ENCODE results near the gene TFPT. TPM values are rescaled to one million over a fixed set of nuclear protein-coding genes. Genes with fewer than 3 reads are reported as not detected.
A peak's percentile ranks its signal among the peaks of the same experiment; 100 is the strongest.

The TFPT gene
- total RNA-seq, 1 donor from 2014 or later: 16.0 TPM

DNA sequence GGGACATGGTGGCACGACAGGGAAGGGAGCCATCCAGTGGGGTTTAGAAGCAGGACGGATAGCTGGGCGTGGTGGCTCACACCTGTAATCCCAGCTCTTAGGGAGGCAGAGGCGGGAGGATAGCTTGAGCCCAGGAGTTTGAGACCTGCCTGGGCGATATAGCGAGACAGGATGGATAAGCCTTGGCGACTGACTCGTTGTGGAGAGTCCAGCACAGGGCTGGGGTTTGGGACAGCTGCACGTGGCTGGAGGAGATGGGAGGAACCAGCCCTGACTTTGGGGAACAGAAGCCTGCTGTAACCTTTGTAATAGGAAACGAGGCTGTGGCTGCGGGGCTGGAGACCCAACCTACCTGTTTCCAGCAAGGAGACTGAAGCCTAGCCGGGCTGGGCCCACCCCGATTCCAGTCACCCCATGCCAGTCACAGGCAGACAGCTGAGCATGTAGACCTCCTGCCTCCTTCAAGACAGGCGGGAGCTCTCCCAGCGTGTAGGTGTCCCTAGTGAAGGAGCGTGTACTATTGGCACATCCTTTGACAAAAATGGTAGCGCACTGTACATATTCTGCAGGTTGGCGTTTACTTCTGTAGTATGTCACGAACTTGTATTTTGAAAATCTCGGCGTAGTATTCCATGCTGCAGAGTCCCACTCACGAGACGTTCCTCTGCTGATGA lies 36.0 kb upstream of the TFPT start:
- ATAC-seq: no peak
- no peak for DNase-seq (ENCODE audit: low spot score)
- intact Hi-C loops (cut with DNase I): no loop called here

DNA sequence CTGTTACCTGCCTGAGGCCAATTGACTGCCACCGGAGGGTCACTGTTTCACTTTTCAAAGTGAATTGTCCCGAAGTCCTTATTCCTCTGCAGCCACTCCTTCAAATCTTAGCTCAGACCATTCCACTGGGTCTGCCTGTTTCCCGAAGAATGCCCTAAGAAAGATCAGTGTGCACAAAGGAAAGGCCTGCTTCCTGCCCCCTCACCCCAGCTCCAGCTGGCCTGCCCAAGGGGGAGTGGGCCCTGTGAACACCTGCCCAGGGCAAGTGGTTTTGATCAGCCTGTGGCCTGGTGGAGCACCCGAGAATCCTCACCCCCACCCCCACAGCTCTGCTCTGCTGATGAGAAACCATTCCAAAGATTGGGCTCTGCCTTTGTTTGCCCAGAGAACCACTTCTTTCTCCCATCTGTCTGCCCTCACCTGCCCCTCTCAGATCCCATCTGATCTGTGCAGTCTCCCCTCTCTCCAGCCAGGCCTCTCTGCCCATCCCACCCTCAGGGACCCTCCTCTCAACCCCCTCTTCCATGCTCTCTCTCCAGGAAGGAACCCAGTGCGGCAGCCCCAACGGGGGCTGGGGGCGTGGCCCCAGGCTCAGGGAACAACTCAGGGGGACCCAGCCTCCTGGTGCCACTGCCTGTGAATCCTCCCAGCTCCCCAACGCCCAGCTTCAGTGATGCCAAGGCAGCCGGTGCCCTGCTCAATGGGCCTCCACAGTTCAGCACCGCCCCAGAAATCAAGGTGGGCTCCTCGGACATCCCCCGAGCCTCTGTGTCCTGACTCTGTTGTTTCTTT lies 33.8 kb upstream of the TFPT start:
- intact Hi-C loops (cut with DNase I): no loop called here
- ATAC-seq: no peak
- DNase-seq (ENCODE audit: low spot score): no peak

DNA sequence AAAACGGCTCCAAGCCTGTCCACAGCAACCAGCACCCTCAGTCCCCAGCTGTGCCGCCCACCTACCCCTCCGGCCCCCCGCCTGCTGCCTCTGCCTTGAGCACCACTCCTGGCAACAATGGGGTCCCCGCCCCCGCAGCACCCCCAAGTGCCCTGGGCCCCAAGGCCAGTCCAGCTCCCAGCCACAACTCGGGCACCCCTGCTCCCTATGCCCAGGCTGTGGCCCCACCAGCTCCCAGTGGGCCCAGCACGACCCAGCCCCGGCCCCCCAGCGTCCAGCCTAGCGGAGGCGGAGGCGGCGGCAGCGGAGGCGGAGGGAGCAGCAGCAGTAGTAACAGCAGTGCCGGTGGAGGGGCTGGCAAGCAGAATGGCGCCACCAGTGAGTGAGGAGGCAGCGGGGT lies 32.7 kb upstream of the TFPT start:
- DNase-seq (ENCODE audit: low spot score) (no peak), ATAC-seq (no peak)
- intact Hi-C loops (cut with DNase I): no loop called here

DNA sequence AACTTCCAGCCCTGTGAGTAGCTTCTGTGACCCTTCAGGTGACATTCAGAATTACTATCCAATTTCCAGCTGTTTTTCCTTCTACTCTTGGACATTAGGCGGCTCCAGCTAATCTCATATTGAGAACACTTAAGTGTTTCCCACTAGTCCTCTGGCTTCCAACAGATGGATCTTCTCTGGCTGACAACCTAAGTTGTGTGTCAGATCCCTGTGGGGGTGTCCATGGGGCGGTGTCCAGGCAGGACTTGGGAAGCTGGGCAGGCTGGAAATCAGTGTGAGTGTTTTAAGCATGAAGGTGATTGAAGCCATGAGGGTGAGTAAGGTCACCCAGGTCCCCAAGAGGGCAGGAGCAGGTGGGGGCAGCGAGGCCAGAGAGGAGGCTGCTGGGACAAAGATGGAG lies 32.2 kb upstream of the TFPT start:
- ATAC-seq (no peak), DNase-seq (ENCODE audit: low spot score) (no peak)
- intact Hi-C loops (cut with DNase I): no loop called here

DNA sequence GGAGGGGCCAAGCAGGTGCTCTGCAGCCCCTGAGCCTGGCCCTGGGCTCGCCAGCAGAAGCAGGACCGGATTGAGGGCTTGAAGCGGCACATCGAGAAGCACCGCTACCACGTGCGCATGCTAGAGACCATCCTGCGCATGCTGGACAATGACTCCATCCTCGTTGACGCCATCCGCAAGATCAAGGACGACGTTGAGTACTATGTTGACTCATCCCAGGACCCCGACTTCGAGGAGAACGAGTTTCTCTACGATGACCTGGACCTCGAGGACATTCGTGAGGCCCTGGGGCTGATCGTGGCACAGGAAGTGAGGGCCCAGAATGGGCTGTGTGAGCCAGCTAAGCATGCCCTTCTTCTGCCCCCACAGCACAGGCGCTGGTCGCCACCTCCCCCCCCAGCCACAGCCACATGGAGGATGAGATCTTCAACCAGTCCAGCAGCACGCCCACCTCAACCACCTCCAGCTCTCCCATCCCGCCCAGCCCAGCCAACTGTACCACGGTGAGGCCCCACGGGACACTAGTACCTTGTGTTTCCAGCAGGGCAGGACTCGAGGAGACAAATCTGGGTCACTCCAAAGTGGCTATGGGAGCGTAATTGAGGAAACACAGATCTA lies 30.2 kb upstream of the TFPT start:
- DNase-seq (ENCODE audit: low spot score) (no peak), ATAC-seq (no peak)
- intact Hi-C loops (cut with DNase I): no loop called here

DNA sequence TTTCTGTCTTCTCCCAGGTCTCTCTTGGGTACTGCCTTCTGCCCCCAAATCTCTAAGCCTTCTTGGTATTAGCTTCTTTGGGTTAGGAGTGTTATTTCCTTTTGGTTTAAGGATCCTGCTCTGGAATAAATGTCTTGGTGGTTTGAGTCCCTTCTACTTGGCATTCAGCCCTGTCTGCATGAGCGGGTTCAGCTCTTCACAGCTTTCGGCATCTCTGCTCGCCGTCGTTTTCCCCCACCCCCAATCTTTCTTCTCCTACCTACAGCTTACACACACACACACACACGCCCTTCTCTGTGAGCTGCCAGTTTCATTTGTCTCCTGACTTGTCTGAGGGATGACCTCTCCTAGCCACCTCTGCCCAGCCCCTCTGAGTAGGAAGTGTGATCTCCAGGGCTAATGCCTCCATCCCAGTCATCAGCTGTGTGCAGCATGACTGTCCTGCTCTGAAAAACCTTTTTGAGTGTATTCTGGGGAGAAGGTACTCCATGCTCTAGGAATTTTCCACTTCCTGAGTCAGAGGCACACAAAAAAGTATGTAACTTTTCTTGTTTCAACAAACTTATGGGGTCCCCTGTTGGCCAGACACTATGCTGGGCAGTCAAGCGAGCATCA lies 26.8 kb upstream of the TFPT start:
- DNase-seq (ENCODE audit: low spot score) (no peak), ATAC-seq (no peak)
- intact Hi-C loops (cut with DNase I): no loop called here

DNA sequence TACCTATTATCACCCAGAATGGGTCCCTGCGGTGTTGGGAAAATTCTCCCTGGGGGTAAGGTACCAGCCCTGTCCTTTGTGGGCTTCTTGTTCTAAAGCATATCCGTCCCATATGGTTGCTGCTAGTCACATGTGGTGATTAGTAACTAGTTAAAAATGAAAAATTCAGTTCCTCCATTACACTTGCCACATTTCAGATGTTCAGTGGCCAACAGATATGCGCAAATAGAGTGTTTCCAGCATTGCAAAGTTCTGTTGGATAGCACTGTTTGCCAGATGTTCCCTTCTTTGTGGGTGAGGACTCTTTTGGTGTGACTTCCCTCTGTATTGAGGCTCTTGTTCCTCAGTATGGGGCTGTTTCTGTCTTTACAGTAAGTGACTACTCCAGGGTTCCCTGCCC lies 25.9 kb upstream of the TFPT start:
- DNase-seq (ENCODE audit: low spot score) (no peak), ATAC-seq (no peak)
- intact Hi-C loops (cut with DNase I): no loop called here

DNA sequence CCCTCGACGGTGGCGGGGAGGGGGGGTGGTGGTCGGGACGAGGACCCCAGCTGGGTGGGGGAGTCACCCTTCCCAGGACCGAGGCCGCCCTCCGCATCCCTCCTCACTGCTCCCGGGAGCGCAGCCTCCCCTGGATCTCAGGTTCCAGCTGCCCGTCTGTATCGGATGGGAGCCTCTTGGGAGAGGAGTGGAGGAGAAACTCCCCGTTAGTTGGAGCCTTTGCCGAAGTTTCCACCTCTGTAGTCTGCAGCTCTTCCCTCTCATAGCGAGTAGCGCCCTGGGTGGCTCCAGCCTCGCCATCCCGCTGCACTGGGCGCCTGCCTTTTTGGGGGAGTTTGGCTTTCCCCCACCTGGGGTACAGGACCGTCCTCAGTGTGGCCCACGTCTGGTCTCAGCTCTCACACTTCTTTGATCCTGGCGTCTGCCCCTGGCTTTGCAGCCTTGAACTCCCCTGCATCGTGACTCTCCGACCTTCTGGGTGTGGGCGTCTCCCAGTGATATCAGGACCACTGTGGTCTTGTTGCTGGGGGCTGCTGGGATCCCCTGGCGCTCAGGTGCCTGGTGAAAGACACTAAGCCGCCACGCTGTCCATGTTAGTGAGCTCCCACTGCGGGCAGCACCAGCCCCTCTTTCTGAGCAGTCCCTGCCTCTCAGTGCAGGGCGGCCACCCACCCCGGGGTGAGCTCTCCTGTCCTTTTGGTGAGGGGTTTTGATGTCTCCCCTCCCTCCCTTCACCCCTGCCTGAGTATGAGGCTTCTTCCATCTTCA lies 23.2 kb upstream of the TFPT start:
- ATAC-seq (no peak), DNase-seq (ENCODE audit: low spot score) (peak; percentile 62)
- intact Hi-C loops (cut with DNase I): no loop called here

DNA sequence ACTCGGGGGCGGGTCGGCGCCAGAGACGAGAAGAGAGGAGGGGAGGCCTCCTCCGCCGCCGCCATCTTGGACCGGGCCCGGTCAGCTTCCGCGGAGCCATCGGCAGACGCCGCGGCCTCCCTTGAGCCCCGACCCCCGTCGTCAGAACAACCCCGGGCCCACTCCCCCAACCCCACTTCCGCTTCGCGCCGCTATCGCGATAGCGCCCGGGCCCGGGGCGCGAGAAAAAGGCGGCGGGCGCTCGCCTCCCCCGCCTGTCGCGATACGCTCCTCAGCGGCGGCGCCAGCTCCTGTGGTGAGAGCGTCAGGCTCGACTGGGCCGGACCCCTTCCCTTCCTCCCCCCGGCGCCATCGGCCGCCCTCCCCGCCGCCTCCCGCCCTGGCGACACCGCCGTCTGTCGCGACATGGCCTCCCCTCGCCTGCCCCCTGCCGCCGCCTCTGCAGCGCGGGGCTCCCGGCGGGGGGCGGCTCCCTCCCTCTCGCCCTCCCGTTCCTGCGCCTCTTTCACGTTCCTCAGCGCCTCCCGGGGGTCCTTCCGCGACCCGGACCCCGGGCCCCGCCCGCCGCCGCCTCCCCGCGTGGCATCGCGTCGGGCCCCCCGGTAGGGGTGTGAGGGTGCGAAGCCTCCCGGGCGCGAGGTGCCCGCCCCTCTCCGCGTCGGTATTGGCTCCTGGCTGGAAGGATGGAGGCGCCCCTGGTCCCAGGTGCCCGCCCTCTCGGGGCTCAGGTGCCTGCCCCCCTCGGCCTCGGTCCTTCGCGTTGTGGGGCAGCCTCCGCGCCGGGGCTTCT lies 22.4 kb upstream of the TFPT start, which contains the start of gene CNOT3:
TSS of gene CNOT3 (plus strand) at position 64 of the 790 bp plus-strand sequence. CDS start 5,217 bp downstream, outside the sequence.
- ATAC-seq: no peak
- peak; percentile 71 for DNase-seq (ENCODE audit: low spot score)
- intact Hi-C loops (cut with DNase I): no loop called here

DNA sequence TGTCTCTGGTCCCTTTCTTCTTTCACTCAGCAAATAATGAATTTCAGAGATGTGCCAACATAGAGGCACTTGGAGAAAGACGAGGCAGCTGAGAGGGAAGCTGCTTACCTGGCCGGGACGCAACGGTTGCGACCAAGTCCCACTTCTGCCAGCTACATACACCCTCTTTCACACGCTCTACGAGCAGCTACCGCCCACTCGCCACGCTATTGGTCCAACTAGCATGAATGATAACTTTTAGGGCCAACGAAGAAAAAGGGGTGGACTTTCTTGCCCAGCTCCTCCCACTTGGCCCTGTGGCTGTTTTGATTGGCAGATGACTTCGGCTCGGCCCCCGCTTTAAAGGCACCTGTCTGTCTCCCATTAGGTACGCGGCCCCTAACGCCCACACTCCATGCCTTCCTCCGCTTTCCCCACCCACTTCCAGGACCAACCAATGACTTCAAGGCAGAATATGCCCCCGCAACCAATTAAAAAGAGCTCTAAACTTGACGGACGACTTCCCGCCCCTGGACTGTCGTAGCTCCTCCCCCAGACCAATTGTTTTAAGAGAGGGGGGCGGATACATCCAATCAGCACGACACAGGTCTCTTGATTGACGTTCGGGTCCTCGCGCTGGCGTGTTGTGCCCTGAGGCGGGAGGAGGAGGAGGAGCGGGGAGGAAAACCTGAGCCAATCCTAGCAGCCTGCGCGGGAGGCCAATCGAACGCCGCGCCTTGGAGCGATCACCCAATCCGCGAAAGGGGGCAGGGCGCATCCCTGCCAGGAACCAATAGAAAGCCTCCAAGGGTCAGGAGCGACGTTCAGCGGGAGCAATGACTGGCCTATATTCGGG lies 21.6 kb upstream of the TFPT start:
- peak; percentile 97 for ATAC-seq
- intact Hi-C loops (cut with DNase I): no loop called here
- peak; percentile 99 for DNase-seq (ENCODE audit: low spot score)

DNA sequence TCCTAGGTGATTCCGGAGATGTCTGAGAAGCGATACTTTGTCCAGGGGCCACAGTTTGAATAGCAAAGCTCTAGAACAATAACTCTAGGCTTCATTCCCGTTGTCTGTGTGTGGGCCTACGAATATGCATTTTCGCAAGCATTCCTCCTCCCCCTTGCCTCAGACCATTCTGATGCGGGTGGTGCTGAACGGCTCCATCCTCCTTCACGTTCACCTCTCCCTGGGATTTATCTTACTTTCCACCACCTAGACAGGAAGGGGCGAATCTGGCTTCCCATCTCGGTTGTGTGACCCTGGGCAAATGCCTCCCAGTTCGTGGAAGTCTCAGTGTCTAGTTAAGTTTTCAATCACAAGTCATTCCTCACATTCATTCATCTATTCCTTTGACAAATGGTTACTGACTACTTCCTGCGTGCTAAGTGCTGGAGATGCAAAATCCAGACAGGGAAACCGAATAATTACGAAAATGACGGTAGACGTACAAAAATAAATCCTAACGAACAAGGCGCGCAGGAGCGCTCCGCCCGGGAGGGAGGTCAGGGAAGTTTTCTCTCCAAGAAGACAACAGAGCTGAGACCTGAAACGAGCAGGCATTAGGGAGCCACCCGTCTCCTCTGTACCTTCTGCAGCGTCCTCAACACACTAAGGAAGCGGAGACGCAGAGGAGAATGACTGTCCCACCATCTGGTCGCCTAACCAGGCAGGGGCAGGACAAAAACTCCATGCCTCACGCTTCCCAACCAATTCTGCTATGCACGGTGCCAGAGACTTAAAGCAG lies 20.8 kb upstream of the TFPT start:
- intact Hi-C loops (cut with DNase I): no loop called here
- no peak for ATAC-seq
- DNase-seq (ENCODE audit: low spot score): no peak

DNA sequence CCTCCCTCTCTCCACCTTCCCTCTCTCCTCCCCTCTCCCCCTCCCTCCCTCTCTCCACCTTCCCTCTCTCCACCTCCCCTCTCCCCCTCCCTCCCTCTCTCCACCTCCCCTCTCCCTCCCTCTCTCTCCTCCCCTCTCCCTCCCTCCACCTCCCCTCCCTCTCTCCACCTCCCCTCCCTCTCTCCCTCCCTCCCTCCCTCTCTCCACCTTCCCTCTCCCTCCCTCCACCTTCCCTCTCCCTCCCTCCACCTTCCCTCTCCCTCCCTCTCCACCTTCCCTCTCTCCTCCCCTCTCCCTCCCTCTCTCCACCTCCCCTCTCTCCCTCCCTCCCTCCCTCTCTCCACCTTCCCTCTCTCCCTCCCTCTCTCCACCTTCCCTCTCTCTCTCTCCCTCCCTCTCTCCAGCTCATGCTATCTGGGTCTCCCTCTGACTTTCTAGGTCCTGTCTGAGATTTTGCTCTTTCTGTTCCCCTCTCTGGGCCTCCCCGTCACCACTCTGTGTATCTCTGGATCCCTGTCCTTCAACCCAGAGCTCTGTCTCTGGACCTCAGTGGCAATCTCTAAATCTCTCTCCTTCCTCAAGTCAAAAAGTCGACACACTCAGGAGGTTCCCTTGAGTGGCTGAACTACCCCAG lies 18.6 kb upstream of the TFPT start:
- ATAC-seq (no peak), DNase-seq (ENCODE audit: low spot score) (no peak)
- intact Hi-C loops (cut with DNase I): no loop called here

DNA sequence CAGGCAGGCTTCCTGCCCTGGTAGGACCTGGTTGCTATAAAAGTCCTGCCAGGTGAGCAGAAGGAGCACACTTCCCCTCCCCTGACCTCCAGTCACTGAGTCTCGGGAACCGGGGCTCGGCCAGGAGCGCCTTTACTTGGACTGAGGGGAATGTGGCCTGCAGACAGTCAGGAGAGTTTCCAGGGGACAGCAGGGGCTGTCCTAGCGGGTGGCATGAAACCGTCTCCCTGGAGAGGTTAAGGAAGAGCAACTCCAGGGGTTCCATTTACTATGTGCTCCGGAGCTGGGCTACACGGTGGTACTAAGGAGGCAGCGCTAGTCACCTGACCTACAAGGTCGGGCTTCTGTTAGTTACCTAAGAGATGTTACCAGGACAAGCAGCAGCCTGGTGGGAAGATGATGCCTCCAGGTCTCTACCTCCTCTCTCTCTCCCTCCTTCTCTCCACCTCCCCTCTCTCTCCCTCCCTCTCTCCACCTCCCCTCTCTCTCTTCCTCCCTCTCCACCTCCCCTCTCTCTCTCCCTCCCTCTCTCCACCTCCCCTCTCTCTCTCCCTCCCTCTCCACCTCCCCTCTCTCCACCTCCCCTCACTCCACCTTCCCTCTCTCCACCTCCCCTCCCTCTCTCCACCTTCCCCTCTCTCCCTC lies 18.0 kb upstream of the TFPT start:
- intact Hi-C loops (cut with DNase I): no loop called here
- ATAC-seq (no peak), DNase-seq (ENCODE audit: low spot score) (no peak)

DNA sequence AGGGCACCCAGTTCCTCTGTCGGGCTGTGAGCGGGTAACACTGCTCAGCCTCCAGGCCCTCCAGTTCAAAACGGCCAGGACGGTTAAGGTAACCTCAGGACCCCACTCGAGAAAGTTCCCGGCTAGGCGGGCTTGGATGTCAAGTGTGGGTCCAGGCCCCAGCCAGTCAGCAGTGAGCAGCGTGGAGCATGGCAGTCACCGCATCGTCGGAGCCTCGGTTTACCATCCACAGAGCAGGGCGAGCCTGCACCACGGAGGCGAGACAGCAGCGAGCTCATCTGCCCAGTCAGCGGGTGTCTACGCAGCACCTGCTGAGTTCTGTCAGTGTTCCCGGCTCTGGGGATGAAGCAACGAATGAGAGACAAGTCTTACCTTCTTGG lies 14.2 kb upstream of the TFPT start:
- intact Hi-C loops (cut with DNase I): no loop called here
- ATAC-seq: no peak

DNA sequence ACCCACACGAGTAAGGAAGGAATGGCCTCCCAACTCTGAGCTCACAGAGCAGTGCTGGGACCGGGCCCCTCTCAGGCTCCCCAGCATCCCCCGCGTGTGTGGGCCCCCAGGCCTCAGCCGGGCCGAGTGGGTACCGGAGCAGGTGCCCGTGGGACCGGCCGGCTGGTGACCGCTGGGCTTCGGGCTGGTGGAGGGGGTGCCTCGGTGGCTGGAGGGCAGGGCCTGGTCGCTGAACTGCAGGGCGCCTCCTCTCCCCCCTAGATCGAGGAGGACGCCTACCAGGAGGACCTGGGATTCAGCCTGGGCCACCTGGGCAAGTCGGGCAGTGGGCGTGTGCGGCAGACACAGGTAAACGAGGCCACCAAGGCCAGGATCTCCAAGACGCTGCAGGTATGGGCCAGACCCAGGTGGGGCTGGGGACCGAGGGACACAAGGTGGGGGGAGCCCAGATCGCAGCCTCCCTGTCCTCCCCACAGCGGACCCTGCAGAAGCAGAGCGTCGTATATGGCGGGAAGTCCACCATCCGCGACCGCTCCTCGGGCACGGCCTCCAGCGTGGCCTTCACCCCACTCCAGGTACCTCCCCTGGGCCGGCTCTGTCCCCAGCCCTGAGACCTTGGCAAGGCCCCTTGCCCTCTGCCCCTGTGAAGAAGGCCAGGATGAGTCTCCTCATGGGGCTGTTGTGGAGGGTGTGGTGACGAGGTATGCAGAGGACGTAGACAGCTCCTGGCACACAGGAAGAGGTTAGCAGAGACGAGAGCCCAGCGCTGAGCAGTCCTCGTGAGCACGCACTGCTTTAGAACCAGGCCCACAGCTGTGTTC lies 13.5 kb upstream of the TFPT start:
- ATAC-seq: no peak
- intact Hi-C loops (cut with DNase I): no loop called here
- no peak for DNase-seq (ENCODE audit: low spot score)

More for the DNA sequence above, 14.2 kb upstream of the TFPT start:
- DNase-seq (ENCODE audit: low spot score): no peak
